Liver (tissue), 9 donors: ENCODE data around the gene URGCP. TPM values are rescaled to one million over a fixed set of nuclear protein-coding genes. Genes with fewer than 3 reads are reported as not detected.

ENCODE experiments used
- DNase-seq: peaks from one replicate; pipeline ENCODE4 v3.0.0-alpha.2; 2017; ENCODE audit warnings: low spot score
- H3K27ac ChIP-seq, 2 donors: one replicate each; pipeline ENCODE4 v1.7.0; 2013; ENCODE audit warnings: inconsistent platforms in 2 of 2, low read length in 2 of 2, control low read depth in 1 of 2, low read depth in 1 of 2, mild to moderate bottlenecking in 1 of 2
- H3K27me3 ChIP-seq, 4 donors: one replicate each; pipeline versions ENCODE4 v1.6.1 to v1.7.0; 2013; ENCODE audit warnings: low read length in 3 of 4, inconsistent platforms in 1 of 4, mild to moderate bottlenecking in 1 of 4, moderate library complexity in 1 of 4; ENCODE audit not compliant: control insufficient read depth in 4 of 4, insufficient read depth in 4 of 4
- H3K36me3 ChIP-seq, 4 donors: one replicate each; pipeline versions ENCODE4 v1.6.1 to v1.7.0; 2013; ENCODE audit warnings: low read length in 3 of 4, mild to moderate bottlenecking in 3 of 4, low read depth in 1 of 4, moderate library complexity in 1 of 4; ENCODE audit not compliant: control insufficient read depth in 4 of 4, insufficient read depth in 3 of 4
- H3K4me1 ChIP-seq, 4 donors: one replicate each; pipeline versions ENCODE4 v1.6.1 to v1.7.0; 2013; ENCODE audit warnings: low read length in 3 of 4, mild to moderate bottlenecking in 3 of 4, moderate library complexity in 1 of 4; ENCODE audit not compliant: control insufficient read depth in 4 of 4, insufficient read depth in 4 of 4
- H3K4me3 ChIP-seq, 3 donors: one replicate each; pipeline versions ENCODE4 v1.6.1 to v1.7.0; 2013; ENCODE audit warnings: low read length in 3 of 3, control low read depth in 1 of 3, low read depth in 1 of 3, mild to moderate bottlenecking in 1 of 3
- H3K9ac ChIP-seq, 2 donors: one replicate each; pipeline ENCODE4 v1.7.0; 2013; ENCODE audit warnings: low read length in 2 of 2, mild to moderate bottlenecking in 2 of 2, moderate library complexity in 2 of 2, control low read depth in 1 of 2, low read depth in 1 of 2
- H3K9me3 ChIP-seq, 4 donors: one replicate each; pipeline versions ENCODE4 v1.6.1 to v1.7.0; 2013; ENCODE audit warnings: low read length in 3 of 4; ENCODE audit not compliant: control insufficient read depth in 4 of 4
- EGR1 ChIP-seq, 2 donors: IDR thresholded peaks; 2 replicates each; pipeline ENCODE4 v1.6.1; 2016 to 2018; ENCODE audit warnings: antibody characterized with exemption in 2 of 2, low read depth in 2 of 2
- FOXA1 ChIP-seq: IDR thresholded peaks from 2 replicates; pipeline ENCODE4 v1.6.1; 2016; ENCODE audit warnings: antibody characterized with exemption
- FOXA2 ChIP-seq: IDR thresholded peaks from 2 replicates; pipeline ENCODE4 v1.6.1; 2016; ENCODE audit warnings: antibody characterized with exemption
- JUND ChIP-seq, 2 donors: IDR thresholded peaks; 2 replicates each; pipeline ENCODE4 v1.6.1; 2016; ENCODE audit warnings: antibody characterized with exemption in 2 of 2
- NR2F2 ChIP-seq: IDR thresholded peaks from 2 replicates; pipeline ENCODE4 v1.6.1; 2016; ENCODE audit warnings: antibody characterized with exemption
- RAD21 ChIP-seq, 2 donors: IDR thresholded peaks; 2 replicates each; pipeline ENCODE4 v1.6.1; 2016; ENCODE audit warnings: antibody characterized with exemption in 2 of 2, mild to moderate bottlenecking in 2 of 2
- REST ChIP-seq: IDR thresholded peaks from 2 replicates; pipeline ENCODE4 v1.6.1; 2016; ENCODE audit warnings: antibody characterized with exemption, mild to moderate bottlenecking
- RXRA ChIP-seq, 2 donors: IDR thresholded peaks; 2 replicates each; pipeline ENCODE4 v1.6.1; 2017 to 2018; ENCODE audit warnings: antibody characterized with exemption in 2 of 2, mild to moderate bottlenecking in 1 of 2
- SP1 ChIP-seq: IDR thresholded peaks from 2 replicates; pipeline ENCODE4 v1.6.1; 2018; ENCODE audit warnings: antibody characterized with exemption, mild to moderate bottlenecking
- TAF1 ChIP-seq: conservative IDR thresholded peaks from 2 replicates; pipeline ENCODE4 v1.6.1; 2016; ENCODE audit warnings: antibody characterized with exemption, mild to moderate bottlenecking
- YY1 ChIP-seq: IDR thresholded peaks from 2 replicates; pipeline ENCODE4 v1.6.1; 2016; ENCODE audit warnings: antibody characterized with exemption, mild to moderate bottlenecking
- ZBTB33 ChIP-seq: IDR thresholded peaks from 2 replicates; pipeline ENCODE4 v1.6.1; 2016; ENCODE audit warnings: antibody characterized with exemption
- WGBS: extraction: QIAGEN DNeasy Blood & Tissue Kit; methylation state at CpG from one replicate; pipeline ENCODE4 v1.1.7; 2013; 5-methylcytosine and 5-hydroxymethylcytosine counted together
- polyA plus RNA-seq, 2 donors: library from polyadenylated mRNA; stranded (reverse) in 1 of 2; unstranded in 1 of 2; fragments of 200-250 nt in 1 of 2; fragments of >200 nt in 1 of 2; fragmentation: Nextera tagmentation in 1 of 2; extraction: Ambion mirVana in 1 of 2; gene quantifications; one replicate each; pipeline versions ENCODE4 v1.2.1 to v1.2.3, GENCODE V29; 2013 to 2015
- total RNA-seq, 2 donors: library from RNA; depleted of rRNA; stranded (reverse); fragments of >200 nt; gene quantifications; one replicate each; pipeline ENCODE4 v1.2.3, GENCODE V29; 2014
- donor health status: healthy.
- donor health status: healthy.
- donor health status: healthy.
- donor health status: healthy.
- donor health status: healthy.

Gene URGCP
- total RNA-seq = 10 to 100 TPM in 1 of 2 donors, 1 to 10 TPM in 1; 7.2 to 28.4 TPM
- polyA plus RNA-seq = 10 to 100 TPM; 11.7 to 14.3 TPM

- H3K9ac ChIP-seq = peak within 1 kb of the TSS; percentile 57 to 84
- no peaks in the 10 kb centered on the region for H3K9me3 ChIP-seq
- H3K27ac ChIP-seq = peak within 1 kb of the TSS; percentile 74 to 85
- H3K27me3 ChIP-seq = no peaks in the 10 kb centered on the region
- 1% methylated on average over 73 of the region's 73 CpGs for WGBS
- peaks cover 4 to 22% (median 11%) of the 10 kb centered on the region in 4 donors for H3K4me1 ChIP-seq
- peak; percentile 63 for DNase-seq
- TF ChIP-seq SP1 = no peak
- no peak for TF ChIP-seq NR2F2
- no peak for TF ChIP-seq FOXA2
- no peak for TF ChIP-seq REST
- no peak for TF ChIP-seq EGR1 (IDR thresholded peaks at IDR 0.05; ENCODE audit: low read depth in 2 of 2)
- TF ChIP-seq TAF1 = no peak
- TF ChIP-seq RXRA (IDR thresholded peaks at IDR 0.05) = no peak
- no peak for TF ChIP-seq FOXA1
- no peak for TF ChIP-seq YY1
- peak within 1 kb of the TSS; percentile 87 to 98 (median 88) for H3K4me3 ChIP-seq
- H3K36me3 ChIP-seq = no peaks in the 10 kb centered on the region
Measured at GRCh38 chr7:43906331-43907010, at the start of gene URGCP. Gene URGCP (minus strand): TSS chr7:43906596. CDS start chr7:43906575, 21 bp downstream.

GRCh38 chr7:43956027-43956426 lies 49.6 kb upstream of the URGCP start:
- TF ChIP-seq ZBTB33 (no peak), JUND (IDR thresholded peaks at IDR 0.05) (no peak), RAD21 (IDR thresholded peaks at IDR 0.05) (no peak)
- Histone ChIP-seq H3K4me1 (no peaks in the 10 kb centered on the region), H3K4me3 (no peak overlapping the region), H3K27ac (no peak overlapping the region), H3K9me3 (no peaks in the 10 kb centered on the region), H3K27me3 (no peaks in the 10 kb centered on the region), H3K36me3 (peaks cover 2 to 17% (median 15%) of the 10 kb centered on the region in 4 donors), H3K9ac (no peak overlapping the region)
- DNase-seq = no peak
- 86% methylated on average over 3 of the region's 3 CpGs for WGBS
